Stimulated activated CD8-positive, alpha-beta memory T cell treated with anti-CD3 and anti-CD28 coated beads, Interleukin-7, amount 100 ng/mL, for 1 hour (primary cell): ENCODE results near the gene VWC2.

ENCODE experiments used
- DNase-seq, 2 donors: peaks; one replicate each; pipeline ENCODE4 v3.0.0-alpha.2; 2020; ENCODE audit warnings: low read depth in 2 of 2

VWC2 gene

GRCh38 chr7:49773218-49773935 lies at the start of gene VWC2:
Gene VWC2 (plus strand): TSS chr7:49773638. CDS start chr7:49775436, 1,798 bp downstream.
- DNase-seq: no peak

GRCh38 chr7:49724071-49724470 lies 49.4 kb upstream of the VWC2 start:
- no peak for DNase-seq

GRCh38 chr7:49731836-49732235 lies 41.6 kb upstream of the VWC2 start:
- no peak for DNase-seq

- DNase-seq: no peak
These were observed 10.8 kb upstream of the VWC2 start for GRCh38 chr7:49762666-49763065.

- DNase-seq: no peak
These were observed 9.6 kb upstream of the VWC2 start for GRCh38 chr7:49763791-49764190.

- no peak for DNase-seq
These were observed 6.5 kb upstream of the VWC2 start for GRCh38 chr7:49766966-49767365.

- DNase-seq: no peak
These were observed 5.7 kb upstream of the VWC2 start for GRCh38 chr7:49767719-49768118.

- no peak for DNase-seq
These were observed 5.2 kb upstream of the VWC2 start for GRCh38 chr7:49768254-49768653.

GRCh38 chr7:49768835-49769234 lies 4.6 kb upstream of the VWC2 start:
- DNase-seq: no peak

- no peak for DNase-seq
These were observed 4.1 kb upstream of the VWC2 start for GRCh38 chr7:49769285-49769857.

GRCh38 chr7:49770838-49771237 lies 2.6 kb upstream of the VWC2 start:
- DNase-seq: no peak

- no peak for DNase-seq
These were observed 1.8 kb upstream of the VWC2 start for GRCh38 chr7:49771427-49772176.

GRCh38 chr7:49772916-49773217 lies 571 bp upstream of the VWC2 start:
- no peak for DNase-seq

GRCh38 chr7:49773936-49774458 lies 559 bp downstream of the VWC2 start:
- DNase-seq: no peak

- no peak for DNase-seq
These were observed 1.1 kb downstream of the VWC2 start for GRCh38 chr7:49774459-49775064.

GRCh38 chr7:49775065-49775948 lies 1.9 kb downstream of the VWC2 start:
- DNase-seq: no peak

- no peak for DNase-seq
These were observed 2.6 kb downstream of the VWC2 start for GRCh38 chr7:49775949-49776443.

- DNase-seq: no peak
These were observed 3.6 kb downstream of the VWC2 start for GRCh38 chr7:49776994-49777393.

GRCh38 chr7:49778731-49779270 lies 5.4 kb downstream of the VWC2 start:
- DNase-seq: no peak

- DNase-seq: no peak
These were observed 7.5 kb downstream of the VWC2 start for GRCh38 chr7:49780953-49781352.

- DNase-seq: no peak
These were observed 8.6 kb downstream of the VWC2 start for GRCh38 chr7:49781996-49782395.
